NCI-H2029 (cell line): ENCODE data around the gene CDC123.
"Not testable (repeated sequence)": the region's sequence is repeated elsewhere in the genome, so short reads cannot be mapped to it uniquely, and the experiment has no call there.

ENCODE experiments used
- DNase-seq: peaks from one replicate; lab custom pipeline; 2025; lab: John Stamatoyannopoulos, UW

The CDC123 gene

GRCh38 chr10:12195603-12196506, at the start of gene CDC123, which contains the start of gene NUDT5:
Gene CDC123 (plus strand): TSS chr10:12196188. CDS start chr10:12196246, 58 bp downstream.
Gene NUDT5 (minus strand): TSS chr10:12195891. CDS start chr10:12186291, 9,600 bp downstream.
- peak; percentile 66 for DNase-seq

DNA sequence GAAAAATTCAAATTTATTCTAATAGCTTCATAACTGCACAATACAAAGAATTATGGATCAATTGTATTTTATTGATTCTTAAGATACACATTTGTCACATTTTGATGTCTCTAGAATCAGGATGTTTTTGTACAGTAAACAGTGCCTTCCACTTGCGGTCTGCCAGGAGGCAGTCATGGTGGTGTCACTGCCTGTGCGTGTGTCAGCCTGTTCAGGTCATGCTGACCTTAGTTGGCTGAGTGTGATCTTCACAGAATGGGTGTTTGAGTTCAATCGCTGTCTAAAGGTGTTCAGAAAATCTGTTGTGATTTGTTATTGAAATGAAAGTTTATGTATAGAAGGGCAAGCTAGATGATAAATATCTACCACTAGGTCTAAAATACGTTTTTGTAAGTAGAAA, 45.8 kb upstream of the CDC123 start:
- no peak for DNase-seq

DNA sequence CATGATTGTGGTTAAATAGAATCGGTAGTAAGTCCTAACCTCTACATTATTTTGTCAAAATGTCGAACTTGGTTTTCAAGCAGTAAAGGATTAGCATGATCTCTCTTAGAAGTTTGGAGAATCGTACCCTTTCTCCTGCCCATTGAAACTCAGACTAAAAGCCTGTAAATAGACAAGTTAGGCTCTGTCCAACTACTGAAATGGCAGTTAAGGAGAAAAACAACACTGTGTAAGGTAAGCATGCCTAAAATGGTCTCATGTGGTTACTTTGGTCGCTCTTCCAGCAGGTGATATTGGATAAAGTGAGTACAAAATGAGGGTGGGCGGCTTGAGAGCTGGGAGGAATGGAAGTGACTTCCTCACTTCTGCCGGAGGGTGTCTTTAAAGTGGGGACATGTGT, 41.5 kb upstream of the CDC123 start:
- DNase-seq: no peak

DNA sequence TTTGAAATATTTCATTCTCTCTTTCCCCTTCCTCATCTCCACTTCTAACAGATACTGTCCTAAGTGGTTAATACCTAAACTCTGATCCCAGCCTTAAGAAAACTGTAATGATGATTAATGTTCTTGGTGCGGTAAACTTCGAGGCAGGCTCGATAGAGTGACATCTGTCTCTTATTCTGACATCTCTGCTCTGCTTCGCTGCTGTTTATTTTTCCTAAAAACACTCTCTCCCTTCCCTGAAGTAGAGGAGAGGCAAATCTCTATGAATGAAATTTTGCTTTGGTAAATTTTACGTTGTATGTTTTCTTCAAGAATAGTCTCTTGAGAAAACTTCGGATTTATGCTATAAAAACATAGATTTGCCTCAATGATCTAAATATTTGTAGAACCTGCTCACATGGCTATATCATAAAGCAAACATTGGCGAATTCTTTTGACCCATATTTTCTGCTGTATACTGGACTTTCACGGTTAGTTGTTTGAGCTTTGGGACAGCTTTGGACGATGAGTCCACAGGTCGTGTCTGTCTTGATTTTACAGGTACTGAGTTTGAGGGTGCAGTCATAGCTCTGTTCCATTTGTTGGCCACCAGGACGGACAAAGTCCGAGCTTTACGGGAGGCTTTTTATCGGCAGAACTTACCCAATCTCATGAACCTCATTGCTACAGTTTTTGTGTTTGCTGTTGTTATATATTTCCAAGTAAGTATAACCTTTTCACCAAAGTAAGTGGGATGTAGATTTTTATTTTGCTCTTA, 39.4 kb upstream of the CDC123 start:
- no peak for DNase-seq

DNA sequence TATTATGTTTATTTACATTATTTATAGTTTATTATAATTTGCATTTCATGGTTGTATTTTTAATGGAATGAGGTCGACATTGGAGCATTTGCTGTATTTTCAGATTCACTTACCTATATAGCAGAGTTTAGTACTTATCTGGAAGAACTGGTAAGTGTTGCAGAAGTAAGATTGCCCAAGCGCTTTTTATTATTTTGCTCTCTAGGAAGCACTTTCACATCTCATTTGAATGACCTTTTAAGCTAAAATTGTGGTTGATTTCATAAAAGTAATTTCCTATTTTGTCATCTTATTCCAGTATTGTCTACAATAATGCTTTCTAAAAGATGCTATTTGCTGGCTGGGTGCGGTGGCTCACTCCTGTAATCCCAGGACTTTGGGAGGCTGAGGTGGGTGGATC, 37.9 kb upstream of the CDC123 start:
- DNase-seq: no peak

DNA sequence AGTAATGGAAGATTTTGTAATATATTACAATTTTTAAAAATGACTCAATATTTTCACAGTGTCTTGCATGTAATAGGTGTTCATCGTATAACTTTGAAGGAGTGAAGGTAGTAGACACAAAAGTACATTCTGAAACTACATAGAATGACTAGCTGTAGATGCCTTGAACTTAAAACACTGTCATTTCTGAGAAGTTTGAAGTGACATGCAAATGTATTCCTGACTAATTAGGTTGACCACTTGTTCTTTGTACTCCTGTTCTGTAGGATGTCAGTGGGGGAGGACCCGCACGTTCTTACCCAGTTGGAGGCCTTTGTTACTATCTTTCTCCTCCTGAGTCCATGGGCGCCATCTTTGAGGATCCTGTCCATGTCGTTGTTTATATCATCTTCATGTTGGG, 35.3 kb upstream of the CDC123 start:
- no peak for DNase-seq

GRCh38 chr10:12162927-12163326, 33.1 kb upstream of the CDC123 start:
- DNase-seq: no peak

DNA sequence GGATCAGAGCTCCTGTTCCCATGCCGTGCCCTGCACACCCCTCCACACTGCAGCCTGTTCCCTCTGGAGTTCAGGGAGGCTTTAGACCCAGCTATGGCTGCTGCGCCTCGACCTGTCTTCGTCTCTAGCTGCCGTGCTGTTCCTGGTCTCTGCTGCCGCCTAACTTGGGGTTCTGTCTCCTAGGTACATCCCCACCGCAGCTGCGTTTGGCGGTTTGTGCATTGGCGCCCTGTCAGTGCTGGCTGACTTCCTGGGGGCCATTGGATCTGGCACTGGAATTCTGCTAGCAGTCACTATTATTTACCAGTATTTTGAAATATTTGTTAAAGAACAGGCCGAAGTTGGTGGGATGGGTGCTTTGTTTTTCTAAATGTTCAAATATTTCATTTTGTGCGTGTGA, 31.9 kb upstream of the CDC123 start:
- DNase-seq: no peak

DNA sequence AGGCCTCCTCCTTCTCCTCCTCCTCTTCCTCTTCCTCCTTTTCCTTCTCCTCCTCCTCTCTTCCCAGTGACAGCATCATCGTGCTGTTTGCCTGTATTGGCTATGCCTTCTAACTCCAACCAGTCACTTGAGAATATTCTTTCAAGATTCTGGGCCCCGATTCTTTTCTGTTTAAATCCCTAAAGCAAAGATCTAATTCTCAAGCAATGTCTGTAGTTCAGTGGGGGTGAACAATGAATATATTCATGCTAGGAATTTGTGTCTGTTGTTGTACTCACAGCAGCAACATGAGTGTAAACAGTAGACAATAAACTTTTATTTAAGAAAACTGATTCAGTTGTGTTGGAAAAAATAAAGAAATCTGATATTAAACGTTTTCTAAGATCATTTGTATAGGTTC, 31.0 kb upstream of the CDC123 start:
- DNase-seq: no peak

- no peak for DNase-seq
Measured at GRCh38 chr10:12165999-12166775, 29.8 kb upstream of the CDC123 start.

DNA sequence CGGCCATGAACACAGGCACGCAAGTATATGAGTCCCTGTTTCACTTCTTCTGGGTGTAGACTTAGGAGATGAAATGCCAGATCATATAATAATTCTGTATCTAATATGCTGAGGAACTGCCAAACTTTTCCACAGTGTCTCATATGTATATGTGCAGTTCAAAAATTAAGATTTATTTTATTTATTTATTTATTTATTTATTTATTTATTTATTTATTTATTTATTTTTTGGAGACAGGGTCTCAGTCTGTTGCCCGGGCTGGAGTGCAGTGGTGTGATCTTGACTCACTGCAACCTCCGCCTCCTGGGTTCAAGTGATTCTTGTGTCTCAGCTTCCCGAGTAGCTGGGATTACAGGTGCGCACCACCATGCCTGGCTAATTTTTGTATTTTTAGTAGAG, 24.5 kb upstream of the CDC123 start:
- DNase-seq: not testable (repeated sequence)

DNA sequence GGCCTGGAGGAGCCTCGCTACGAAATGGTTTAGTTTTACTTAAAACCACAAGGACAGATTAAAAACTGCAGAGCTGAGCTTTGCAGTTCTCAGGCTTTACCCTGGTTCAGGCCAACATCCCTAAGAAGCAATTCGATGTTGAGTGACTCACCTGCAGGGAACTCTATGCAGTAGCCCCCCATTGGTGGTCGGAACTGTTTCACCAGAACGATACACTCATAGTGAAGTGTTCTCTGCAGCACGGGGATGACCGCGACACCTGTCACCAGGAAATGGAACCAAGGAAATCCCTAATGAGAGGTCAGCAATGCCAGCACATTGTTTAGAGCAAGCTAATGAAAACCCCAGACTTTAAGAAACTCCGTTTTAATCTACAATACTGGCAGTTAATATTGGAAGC, 18.3 kb upstream of the CDC123 start:
- no peak for DNase-seq

DNA sequence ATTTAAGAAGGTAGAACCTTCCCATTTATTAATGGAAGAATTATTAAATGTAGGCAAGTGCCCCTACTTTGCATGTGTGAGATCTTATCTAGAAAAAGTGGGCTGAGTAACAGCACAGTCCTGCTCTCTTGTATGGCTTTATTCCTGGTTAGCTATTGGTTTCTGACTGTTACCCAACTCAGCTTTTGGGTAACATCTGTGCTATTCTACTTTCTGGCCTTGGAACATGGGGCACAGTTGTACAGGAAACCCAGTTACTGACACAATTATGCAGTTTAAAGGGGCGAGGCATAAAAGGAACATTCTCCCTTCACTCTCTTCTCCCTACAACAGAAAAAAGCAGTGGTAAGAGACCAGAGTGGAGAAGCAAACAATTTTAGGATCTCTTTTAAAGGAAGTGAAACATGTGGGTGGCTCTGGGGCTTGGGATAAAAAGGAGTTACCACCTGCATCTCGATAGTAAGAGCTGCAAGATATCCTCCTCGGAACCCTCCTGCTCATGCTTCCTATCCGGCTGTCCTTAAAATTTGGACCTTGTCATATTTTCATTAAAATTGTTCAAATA, 16.3 kb upstream of the CDC123 start:
- no peak for DNase-seq

GRCh38 chr10:12180221-12180974, 15.6 kb upstream of the CDC123 start:
- no peak for DNase-seq

- DNase-seq: no peak
Measured at GRCh38 chr10:12181065-12181775, 14.8 kb upstream of the CDC123 start.

- DNase-seq: no peak
Measured at GRCh38 chr10:12184165-12184564, 11.8 kb upstream of the CDC123 start.

DNA sequence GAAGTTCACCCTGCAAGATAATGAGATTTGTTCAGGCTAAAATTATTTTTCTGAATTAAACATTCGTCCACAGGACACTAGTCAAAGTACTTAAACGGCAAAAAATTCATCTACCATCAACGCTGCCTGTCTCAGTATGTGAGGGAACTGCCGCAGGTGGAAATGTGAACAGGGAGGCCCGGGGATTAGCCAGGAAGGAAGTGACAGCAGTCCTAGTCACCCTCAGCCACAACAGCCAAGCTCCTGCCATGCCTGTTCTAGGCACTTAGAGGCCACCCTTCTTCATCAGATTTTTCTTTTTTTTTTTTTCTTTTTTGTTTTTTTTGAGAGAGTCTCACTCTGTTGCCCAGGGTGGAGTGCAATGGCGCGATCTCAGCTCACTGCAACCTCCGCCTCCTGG, 9.7 kb upstream of the CDC123 start:
- DNase-seq: no peak

- no peak for DNase-seq
Measured at GRCh38 chr10:12187321-12187905, 8.6 kb upstream of the CDC123 start.

DNA sequence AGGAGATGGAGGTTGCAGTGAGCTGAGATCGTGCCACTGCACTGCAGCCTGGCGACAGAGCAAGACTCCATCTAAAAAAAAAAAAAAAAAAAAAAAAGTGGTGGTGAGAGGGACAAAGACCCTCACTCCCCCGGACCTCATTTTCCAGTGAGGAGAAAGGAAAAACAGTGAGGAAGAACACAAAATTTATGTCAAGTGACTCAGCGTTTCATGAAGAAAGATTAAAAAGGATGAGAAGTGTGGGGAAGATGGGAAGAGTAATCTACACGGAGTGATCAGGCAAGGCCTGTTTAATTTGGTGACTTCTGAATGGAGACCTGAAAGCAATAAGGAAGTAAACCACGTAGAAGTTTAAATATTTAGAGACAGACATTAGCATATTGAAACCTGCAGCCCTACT, 7.3 kb upstream of the CDC123 start:
- no peak for DNase-seq

- no peak for DNase-seq
Measured at GRCh38 chr10:12189426-12189825, 6.6 kb upstream of the CDC123 start.
